GM19467 (cell line): ENCODE data around the gene USP47.
A peak's percentile ranks its signal among the peaks of the same experiment; 100 is the strongest.

Experiments used
- ATAC-seq: cut with Tn5 transposase; IDR thresholded peaks from one replicate; pipeline ENCODE4 v1.9.1; 2021; ENCODE audit warnings: mild to moderate bottlenecking, moderate library complexity; ENCODE audit not compliant: unreplicated experiment

USP47 gene

DNA sequence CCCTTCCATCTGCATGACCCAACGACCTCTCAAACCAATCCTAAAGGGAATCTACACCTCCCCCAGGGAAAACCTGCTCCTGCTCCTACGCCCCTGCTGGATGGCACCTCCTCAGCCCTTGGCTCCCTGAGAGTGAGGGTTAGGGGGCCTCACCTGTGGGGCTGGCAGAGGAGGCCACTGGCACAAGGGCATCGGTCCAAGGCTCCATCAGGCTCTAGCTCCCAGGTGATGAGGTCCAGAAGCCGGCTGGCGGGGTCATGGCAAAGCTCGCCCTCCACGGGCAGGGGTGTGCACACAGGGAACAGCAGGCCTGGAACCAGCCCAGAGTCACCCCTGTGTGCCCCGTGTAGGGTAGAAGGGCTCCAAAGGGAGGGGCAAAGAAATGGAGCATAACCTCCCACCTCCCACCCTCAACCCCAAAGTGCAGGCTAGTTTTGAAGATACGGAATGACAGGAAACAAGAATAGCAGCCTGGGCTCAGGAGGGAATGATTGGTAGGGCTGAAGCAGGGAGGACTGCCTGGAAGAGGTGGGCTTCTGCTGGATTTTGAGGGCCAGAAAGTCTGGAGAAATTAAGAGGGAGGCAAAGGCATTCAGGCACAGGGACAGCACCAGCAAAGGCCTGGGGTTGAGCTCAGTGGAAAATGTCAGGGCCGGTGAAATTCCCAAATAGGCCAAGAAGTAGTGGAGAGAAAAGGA is 124.0 kb downstream of the USP47 start:
- ATAC-seq: no peak

DNA sequence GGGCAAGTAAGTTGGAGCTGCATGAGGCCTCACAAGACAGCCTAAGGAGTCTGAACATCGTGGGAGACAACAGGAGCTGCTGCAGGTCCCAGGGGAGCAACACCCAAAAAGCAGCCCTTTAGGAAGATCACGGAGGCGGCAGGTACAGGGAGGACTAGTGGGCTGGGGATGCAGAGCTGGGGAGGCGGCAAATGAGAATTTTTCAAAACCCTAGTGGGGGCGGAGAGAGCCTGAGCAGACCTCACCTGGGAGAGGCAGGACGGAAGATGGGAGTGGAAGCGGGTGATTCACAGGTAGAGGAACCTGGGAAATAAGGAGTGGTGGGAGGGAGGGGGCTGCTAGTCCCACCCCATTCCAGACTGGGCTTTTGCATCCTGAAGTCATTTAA is 124.6 kb downstream of the USP47 start:
- ATAC-seq: no peak

DNA sequence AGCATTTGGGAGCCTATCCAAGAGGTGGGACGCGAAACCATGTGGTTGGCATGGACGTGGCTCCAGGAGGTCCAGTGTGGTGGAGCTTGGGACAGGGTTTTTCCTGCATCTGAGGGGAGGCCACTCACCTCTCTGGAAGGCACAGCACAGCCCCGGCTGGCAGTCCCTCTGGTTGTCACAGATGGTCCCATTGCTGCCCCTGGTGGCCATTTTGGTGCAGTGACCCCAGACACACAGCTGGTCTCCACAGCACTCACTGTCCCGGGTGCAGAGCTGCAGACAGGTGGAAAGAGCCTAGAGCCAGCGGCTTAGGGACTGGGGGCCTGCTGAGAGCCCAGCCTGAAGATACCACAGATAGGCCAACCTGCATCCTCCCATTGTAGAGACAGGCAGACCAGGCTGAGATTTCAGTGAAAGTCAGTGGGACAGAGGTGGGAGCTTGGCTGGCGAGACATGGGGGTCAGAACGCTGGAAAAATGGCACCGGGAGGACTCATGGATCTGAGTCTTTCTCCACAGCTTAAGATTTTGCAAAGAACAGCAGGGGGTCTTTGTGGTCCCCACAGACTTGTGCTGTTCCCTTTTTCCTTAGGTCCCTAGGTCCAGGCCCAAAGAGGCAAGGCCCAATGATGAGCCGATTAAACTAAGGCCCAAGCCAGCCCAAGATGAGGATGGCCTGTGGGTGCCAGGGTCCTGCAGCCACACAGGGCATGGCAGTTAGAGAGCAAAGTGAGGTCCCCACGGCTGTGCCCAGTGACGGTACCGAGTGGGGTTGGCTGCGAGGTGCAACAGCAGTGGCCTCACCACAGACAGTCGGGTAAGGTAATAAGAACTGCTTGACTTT is 125.3 kb downstream of the USP47 start:
- peak; percentile 88 for ATAC-seq

DNA sequence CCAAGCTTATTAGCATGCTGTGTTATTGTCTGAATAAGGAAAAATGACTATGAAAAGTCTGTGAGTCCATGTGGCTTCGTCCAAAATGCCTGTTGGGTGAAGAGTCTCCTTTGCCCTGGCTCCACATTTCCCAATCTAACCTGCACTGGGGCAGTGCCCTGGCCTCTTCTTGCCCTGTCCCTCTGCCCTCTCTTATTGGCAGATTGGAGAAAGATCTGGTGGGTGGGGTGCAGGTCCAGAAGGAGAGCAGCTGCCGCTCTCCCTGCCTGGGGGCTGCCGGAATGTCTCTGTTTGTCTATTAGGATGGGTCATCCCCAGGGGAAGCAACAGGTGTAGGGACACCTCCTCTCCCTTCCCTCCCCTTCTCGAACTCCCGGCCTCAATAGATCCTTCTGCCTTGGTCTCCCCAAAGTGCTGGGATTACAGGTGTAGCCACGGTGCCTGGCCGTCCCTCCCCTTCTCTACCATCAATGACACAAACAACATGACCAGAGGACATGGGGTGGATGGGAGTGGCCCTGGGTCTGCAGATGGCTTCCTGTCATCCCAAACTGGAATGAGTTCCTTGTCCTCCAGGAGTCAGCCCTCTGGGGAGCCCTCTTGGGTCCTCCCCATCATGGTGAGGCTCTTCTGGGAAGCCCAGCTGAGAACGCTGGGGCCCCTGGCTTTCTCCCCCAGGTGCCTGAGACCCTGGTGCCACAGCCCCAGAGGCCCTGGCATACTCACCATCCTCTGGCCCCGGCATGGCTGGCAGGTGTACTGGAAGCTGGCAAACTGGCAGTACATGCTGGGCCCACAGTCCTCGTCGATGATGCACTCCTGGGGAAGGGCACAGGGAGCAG is 126.1 kb downstream of the USP47 start:
- no peak for ATAC-seq

DNA sequence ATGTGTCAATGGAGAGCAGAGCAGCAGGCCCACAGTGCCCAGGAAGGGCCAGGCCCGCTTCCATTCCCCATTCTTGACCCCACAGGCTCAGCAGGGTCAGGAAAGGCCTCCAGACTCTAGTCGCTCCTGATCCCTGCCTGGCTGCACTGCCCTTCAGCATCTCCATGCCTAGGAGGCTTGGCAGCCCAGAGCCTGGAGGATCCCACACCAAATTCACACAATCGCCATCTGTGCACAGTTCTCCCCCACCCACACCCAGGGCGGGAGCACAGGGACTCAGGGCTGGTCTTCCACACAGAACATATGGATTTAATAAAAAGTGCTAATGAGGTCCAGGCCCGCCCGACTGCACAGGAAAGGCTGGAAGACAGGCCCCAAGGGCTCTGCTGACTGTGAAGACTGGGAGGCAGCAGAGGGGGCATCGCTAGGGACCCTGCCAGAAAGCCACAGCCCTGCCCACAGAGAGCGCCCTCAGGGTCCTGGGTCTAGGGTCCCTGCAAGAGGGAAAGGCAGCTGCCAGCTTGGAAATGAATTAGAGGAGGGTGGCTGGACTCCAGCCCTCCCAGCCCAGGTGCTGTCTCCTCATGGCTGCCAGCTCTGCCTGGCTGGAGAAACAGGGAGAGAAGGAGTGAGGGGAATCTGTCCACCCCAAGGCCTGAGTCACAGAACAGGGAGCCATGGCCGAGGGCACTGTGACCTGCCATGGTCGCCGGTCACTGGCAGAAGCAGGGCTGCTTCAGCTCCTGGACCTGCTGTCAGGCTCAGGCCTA is 126.9 kb downstream of the USP47 start:
- no peak for ATAC-seq

DNA sequence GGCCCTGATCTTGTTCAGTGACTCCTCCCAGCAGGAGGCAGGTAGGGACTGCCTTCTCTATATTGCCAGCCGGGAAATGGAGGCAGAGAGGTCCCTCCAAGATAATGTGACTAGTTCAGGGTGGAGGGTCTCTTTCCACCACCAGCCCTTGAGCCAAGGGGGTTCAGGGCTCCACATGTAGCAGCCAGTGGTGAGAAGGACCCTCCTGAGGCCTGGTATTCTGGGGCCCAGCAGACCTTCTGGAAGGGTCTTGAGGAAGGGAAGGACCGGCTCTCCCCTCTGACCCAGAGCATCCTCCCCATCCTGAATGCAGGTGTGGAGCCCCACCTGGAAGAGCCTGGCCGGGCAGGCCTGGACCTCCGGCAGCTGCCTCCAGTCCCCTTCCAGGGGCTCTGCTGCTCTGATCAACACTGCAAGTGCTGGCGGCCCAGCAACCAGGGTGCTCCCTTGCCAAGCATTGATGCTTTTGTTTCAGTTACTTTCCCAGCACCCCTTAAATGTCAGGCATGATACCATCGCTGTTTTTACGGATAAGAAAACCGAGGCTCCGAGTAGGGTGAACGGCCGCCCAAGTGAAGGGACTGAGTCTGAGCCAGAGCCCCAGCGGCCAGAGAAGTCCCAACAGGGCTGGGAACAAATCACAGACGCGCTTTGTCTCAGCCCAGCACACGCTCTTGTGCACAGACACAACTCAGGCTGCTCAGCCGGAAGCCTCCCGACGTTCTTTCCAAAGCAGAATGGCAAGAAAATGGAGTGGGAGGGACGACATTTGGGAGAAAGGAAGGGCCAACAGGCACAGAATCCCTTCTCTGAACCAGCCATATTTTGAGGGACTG is 127.8 kb downstream of the USP47 start:
- no peak for ATAC-seq

DNA sequence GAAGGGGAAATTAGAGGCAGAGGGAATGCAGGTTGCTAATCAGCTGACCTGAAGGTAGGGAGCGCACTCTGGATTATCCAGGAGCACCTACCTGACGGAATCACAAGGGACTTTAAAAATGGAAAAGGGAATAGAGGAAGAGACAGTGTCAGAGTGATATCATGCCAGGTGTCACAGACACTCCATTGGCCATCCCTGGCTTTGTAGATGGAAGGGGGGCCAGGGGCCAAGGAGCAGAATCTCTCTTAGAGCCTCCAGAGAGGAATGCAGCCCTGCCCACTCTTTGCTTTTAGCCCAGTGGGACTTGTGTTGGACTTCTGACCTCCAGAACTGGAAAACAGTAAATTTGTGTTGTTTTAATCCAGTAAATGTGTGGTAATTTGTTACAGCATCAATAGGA is 128.8 kb downstream of the USP47 start:
- no peak for ATAC-seq

DNA sequence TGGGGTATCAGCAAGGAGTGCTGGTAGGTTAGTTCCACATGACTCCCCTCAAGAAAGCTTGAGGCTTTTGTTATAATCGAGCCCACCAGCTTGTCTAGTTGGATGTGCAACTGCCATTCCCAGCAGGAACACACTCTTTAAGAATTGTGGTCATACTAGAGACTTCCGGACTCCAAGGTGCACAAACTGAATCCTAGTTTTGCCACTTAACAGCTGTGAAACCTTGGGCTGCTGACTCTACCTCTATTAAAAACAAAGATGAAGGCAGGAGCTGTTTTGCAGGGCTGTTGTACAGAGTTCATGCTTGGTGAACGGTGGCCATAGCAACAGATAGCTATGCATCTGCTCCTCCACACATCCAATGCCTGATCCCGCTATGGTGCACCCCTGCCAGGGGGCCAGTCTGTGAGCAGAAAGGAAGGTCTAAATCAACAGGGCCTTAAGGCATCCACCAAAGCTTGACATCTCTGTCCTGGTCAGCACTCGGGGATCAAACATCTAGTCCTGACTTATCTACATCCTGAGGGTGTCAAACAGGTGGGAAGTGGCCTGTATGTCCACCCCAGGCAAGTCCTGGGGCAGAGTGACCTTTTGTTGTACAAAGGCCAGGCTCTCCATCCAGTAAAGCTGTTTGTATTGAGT is 130.3 kb downstream of the USP47 start:
- no peak for ATAC-seq

DNA sequence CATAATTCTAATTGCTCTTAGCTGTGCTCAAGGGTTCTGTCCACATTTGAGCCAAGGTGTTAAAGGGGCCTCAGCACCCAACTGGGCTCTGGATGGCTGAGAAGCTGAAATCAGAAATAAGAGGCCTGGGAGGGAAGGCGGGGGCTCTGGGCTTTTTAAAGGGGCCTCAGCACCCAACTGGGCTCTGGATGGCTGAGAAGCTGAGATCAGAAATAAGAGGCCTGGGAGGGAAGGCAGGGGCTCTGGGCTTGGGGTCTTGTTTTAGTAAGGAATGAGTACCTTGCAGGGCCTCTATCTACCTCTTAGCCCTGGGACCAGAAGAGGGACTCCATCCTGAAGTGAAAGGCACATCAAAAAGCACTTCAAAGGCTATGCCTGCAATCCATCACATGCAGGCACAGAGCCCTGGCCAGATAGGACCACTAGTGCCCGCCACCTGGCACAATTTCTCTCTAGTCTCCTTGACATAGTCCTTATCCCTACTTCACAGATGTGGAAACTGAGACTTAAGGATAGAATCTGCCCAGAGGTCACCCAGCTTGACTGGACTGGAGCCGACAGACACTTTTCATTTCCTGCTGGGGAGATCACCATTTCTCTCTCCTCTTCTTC is 131.1 kb downstream of the USP47 start:
- no peak for ATAC-seq

DNA sequence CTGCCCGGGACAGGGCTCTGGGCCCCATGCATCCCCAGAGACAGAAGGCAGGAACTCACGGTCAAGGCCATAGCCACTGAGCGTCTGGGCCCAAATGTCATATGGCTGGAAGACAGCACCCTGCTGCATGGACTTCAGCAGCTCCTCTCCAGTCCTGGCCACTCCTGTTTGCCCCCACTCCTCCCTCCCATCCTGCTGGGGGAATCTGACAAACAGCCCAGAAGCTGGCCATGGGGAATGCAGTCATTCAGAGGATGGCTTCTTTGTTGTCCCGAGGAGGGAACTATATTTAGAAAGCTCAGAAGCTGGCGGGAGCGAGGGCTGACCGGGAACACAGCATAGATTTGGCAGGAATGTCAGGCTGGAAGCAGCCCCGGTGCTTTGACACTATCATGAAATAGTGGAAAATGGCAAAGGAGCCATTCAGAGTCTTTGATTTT is 131.6 kb downstream of the USP47 start:
- no peak for ATAC-seq

DNA sequence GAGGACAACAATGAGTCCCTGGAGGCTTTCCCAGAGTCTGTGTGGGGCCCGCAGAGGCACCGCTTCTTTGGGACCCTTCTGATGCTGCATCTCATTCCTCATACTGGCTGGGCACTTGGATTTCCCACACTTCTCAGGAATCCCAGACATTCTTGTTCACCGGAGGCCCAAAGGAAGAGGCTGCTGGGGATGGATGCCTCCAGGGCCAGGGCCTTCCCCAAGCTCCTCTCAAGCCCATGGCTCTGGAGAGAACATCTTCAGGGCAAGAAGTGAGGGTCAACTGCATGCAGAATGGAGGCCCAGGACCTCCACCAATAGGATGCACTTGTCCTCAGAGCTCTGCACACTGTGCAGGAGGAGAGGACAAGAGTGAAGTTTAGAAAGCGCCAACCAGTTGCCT is 132.1 kb downstream of the USP47 start:
- ATAC-seq: no peak

DNA sequence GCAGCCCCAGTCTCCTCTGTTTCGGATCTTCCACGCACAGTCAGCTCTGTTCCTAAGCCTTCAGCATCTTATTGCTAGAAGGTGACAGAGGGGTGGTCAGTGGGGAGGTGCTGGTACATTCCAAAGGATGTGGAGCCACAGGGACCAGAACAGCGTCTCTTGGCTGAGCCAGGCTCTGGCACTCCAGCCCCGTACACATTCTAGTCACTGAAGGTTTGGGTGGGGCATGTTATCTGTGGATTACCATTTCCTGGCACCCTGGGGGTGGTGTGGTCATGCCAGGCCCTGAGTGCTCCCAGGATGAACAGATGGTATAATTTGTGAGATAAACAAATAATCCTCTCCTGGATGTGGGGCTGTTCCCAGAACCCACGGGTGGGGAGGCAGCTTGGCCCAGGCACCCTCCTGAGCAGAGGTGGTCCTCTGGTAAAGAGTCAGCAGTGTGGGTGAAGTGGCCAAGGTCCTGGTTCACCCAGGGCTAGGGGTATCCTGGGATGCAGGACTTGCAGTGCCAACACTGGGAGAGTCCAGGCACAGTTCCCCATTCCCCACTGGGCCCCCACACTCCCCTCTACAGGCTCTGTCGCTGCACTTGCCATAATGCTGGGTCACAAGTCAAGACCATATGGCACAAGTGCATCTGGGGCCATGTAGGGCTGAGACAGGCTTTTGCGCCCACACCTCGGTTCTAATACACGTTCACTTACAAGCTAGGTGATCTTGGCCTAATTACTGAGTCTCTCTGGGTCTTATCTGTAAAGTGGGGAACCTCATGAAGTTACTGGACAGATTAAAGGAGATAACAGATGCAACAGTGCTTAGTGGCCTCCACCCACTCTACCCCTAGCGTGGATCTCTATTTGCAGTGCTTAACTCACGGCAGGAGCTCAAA is 133.7 kb downstream of the USP47 start:
- no peak for ATAC-seq

DNA sequence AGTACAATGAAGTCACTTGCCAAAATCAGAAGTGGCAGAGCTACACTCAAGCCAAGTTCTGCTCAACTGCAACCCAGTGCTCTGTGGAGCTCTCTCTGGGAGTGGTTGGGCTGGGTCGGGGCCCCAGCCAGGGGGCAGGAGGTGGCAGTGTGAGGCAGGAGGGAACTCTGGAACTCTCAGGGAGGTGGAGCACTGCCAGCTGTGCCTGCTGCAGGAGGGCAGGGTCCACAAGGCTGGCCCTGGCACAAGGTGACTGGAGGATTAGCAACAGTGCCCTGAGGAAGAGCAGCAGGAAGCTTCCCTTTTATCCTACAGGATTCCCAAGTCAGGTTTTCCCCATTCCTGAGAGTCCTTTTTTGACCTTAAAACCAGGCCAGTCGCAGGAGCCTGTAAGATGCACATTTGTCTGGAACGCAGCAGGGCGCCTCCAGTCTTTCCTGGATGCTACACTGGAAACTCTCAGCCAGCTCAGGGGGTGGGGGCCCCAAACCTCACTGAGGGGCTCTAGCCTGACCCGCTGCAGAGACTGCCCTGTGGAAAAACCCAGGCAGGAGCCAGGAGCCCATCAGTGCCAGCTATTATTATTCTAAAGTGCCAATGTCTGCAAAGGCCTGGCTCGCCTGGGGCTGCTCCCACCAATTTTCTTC is 134.8 kb downstream of the USP47 start:
- no peak for ATAC-seq

DNA sequence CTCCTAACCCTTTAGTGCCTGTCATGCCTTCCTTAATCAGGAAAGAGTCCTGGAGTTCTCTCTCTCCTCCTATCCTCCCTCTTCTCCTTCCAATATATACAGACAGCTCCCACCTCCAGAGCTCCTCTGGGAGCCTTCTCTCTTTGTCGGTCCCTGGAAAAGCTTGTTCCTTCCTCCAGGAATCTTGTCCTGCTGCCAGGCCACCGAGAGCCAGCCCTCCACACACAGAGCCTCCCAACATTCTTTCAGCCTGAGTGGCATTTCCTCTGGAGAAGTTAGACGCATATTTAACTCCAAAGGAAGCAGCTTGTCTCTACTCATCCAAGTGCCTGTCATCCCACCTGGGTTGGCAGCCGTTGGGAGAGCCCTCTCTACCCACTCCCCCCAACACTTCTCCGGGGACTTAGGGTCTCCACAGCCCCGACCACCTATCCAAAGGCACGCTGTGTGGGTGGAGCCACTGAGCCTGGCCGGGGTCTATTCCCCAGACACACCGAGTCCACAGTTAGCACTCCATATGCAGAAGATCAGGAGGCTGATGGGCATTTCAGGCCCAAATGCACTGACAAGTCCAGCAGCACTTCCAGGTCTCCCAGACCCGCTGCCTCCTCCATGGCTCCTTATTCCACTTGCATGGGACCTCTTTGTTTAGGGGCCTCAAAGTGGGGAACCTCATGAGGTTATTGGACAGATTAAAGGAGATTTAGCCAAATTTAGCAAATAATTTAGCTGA is 135.6 kb downstream of the USP47 start:
- no peak for ATAC-seq

DNA sequence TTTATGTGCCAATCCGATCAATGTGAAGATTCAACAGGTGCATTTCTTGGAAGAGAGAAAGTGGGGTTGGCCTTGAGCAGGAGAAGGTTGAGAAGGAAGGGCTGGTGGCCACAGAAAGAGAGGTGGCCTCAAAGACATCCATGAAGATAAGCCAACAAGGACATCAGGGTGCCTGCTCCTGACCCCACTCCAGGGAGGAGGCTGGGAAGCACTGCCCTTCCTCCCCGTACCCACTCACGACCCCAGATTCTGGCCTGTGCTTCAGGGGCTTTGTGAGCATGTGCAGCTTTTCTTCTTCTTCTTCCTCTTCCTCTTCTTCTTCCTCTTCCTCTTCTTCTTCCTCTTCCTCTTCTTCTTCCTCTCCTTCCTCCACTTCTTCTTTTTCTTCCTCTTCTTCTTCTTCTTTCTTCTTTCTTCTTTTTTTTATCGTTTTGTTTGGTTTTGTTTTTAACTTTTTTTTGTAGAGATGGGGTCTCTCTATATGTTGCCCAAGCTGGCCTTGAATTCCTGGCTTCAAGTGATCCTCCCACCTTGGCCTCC is 136.4 kb downstream of the USP47 start:
- ATAC-seq: no peak

DNA sequence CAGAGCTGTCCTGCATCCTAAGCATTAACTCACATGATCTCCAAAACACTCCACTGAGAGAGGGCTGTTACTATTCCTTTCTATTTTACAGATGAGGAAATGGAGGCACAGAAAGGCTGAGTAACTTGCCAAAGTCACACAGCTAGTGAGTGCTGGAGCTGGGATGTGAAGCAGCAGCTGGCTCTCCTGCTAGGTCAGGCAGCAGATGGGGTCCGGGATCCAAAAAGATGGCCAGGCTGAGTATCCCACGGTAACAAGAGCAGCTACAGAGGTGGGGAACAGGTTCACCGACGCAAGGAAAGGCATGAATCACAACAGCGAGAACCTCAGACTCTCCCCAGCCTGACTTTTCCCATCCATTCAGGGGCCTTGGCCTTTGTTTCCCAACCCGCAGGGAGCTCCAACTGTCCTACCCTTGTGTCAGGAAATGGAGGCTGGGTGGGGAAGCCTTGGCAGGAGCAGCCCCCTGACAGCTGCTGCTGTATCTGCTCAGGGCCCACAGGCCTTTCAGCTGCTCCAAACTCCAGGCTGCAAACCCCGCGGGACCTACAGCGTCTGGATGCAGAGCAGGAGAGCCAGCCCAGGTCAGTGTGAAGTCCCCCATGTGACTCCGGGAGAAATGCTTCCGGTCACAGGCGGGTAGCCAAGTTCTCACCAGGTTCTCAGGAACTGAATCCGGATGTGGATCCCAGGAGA is 137.2 kb downstream of the USP47 start:
- no peak for ATAC-seq
